Ovary (tissue), 3 donors: Measurements from ENCODE around the gene MTHFD2.

Experiments
- EP300 ChIP-seq: sonication (generic); formaldehyde crosslinking; IDR thresholded peaks from one replicate; pipeline ENCODE4 v1.6.1; 2017; ENCODE audit warnings: antibody characterized with exemption
- POLR2A ChIP-seq: fragments of 450-650 bp; IDR thresholded peaks from one replicate; pipeline ENCODE4 v1.6.1; 2017; ENCODE audit warnings: antibody characterized with exemption, mild to moderate bottlenecking, moderate library complexity
- TF ChIP-seq, protein P1 (sequence below), 3 donors: fragments of 450-650 bp in 2 of 3; fragments of 200-600 bp in 1 of 3; IDR thresholded peaks; one replicate each; pipeline versions ENCODE4 v1.5.1 to v1.8.0; 2016 to 2022; ENCODE audit warnings: antibody characterized with exemption in 3 of 3, mild to moderate bottlenecking in 1 of 3
- donor health status: DM: no; HTN: no; CAD: no.

DNA sequence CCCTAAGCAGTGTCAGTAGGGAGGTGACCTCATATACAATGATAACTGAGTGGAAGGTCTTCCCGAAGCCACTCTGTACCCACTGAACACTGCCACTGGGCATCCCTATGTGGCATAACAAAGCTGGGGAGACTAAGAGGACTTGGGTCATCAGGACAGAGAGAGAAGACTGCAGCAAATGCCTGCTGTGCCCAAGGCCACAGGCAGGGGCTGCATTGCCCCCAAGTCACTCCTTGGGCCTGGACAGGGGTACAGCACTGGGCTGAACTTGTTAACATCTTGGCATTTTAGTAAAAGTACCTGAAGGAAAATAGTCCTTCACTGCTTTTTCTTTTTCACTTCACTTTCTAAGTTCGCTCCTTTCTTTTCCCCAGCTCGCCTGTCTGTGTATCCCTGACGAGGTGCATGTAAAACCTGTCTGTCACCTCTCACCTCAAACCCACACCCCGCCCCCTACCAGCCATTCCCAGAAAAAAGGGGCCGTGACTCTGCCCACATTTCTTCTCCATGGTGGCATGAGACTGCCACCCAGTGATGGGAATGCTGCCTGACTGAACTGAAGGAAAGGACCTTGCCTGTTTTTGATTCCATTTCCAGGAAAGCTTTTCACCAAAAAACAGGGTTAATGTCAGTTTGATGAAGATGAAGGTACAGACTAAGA, 62.9 kb downstream of the MTHFD2 start:
- TF ChIP-seq, protein P1, sequence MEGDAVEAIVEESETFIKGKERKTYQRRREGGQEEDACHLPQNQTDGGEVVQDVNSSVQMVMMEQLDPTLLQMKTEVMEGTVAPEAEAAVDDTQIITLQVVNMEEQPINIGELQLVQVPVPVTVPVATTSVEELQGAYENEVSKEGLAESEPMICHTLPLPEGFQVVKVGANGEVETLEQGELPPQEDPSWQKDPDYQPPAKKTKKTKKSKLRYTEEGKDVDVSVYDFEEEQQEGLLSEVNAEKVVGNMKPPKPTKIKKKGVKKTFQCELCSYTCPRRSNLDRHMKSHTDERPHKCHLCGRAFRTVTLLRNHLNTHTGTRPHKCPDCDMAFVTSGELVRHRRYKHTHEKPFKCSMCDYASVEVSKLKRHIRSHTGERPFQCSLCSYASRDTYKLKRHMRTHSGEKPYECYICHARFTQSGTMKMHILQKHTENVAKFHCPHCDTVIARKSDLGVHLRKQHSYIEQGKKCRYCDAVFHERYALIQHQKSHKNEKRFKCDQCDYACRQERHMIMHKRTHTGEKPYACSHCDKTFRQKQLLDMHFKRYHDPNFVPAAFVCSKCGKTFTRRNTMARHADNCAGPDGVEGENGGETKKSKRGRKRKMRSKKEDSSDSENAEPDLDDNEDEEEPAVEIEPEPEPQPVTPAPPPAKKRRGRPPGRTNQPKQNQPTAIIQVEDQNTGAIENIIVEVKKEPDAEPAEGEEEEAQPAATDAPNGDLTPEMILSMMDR (IDR thresholded peaks at IDR 0.05) = no peak
- TF ChIP-seq POLR2A (no peak), EP300 (no peak)
